ENCODE results near the gene TGM4.

TGM4 gene

DNA sequence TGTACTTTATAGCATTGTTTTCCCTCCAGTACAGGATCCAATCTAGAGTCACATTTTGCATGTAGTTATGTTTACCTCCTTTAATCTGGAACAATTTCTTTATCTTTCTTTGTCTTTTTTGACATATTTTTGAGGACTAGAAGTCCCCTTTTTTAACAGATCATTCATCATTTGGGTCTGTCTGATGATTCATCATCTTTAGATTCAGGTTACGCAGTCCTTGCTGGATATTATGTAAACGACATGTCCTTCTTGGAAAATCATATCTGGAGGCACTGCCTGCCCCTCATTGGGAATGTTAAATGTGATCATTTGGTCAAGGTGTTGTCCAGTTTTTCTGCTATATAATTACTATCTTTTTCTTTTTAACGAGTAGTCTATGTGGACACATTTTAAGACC lies 18.3 kb downstream of the TGM4 start:
- no peaks in the 10 kb centered on the region for H3K27me3 ChIP-seq (ENCODE audit: insufficient read depth, low read length)
- H3K23ac ChIP-seq (ENCODE audit: low read length), result no peak overlapping the region
- H2BK5ac ChIP-seq (ENCODE audit: low read depth, low read length, poor library complexity), result no peak overlapping the region
- no peak overlapping the region for H3K9ac ChIP-seq (ENCODE audit: low read length)
- no peak overlapping the region for H3K27ac ChIP-seq (ENCODE audit: low read depth, low read length)
- H2AK5ac ChIP-seq (ENCODE audit: low read length), result no peak overlapping the region
- no peak overlapping the region for H3K4me3 ChIP-seq (ENCODE audit: low read depth, low read length)
- H2BK12ac ChIP-seq (ENCODE audit: low read length), result no peak overlapping the region
- no peak overlapping the region for H3K4ac ChIP-seq (ENCODE audit: low read depth, low read length)
- H4K8ac ChIP-seq (ENCODE audit: low read depth, low read length), result no peak overlapping the region
- no peak overlapping the region for H3K18ac ChIP-seq (ENCODE audit: low read length)
- no peaks in the 10 kb centered on the region for H3K79me1 ChIP-seq (ENCODE audit: low read length)
- no peak overlapping the region for H2AFZ ChIP-seq (ENCODE audit: insufficient read depth, low read length, poor library complexity)
- no peak overlapping the region for H4K12ac ChIP-seq (ENCODE audit: low read depth, low read length)
- no peaks in the 10 kb centered on the region for H3K9me3 ChIP-seq (ENCODE audit: insufficient read depth, low read depth, low read length)
- DNase-seq, result no peak
- H4K91ac ChIP-seq (ENCODE audit: low read depth, low read length), result no peak overlapping the region
- H3K14ac ChIP-seq (ENCODE audit: low read length), result no peak overlapping the region
- no peaks in the 10 kb centered on the region for H3K79me2 ChIP-seq (ENCODE audit: control insufficient read depth, insufficient read depth, low read length, poor library complexity)
- WGBS (ENCODE audit: extremely low coverage, insufficient coverage, insufficient read length), result no CpG with 5 or more reads among the region's 3 CpGs
- no peak overlapping the region for H3K4me2 ChIP-seq (ENCODE audit: low read length)
- peaks cover 0 to 4% of the 10 kb centered on the region in 2 experiments for H3K4me1 ChIP-seq (ENCODE audit: control insufficient read depth in 1 of 2, insufficient read depth in 2 of 2, low read length in 2 of 2)
- no peak overlapping the region for H2BK120ac ChIP-seq (ENCODE audit: insufficient read depth, low read length, poor library complexity)
- H3K36me3 ChIP-seq (ENCODE audit: control insufficient read depth in 1 of 2, insufficient read depth in 2 of 2, low read length in 2 of 2), result no peaks in the 10 kb centered on the region

- no peak overlapping the region for H4K12ac ChIP-seq (ENCODE audit: low read depth, low read length)
- no peak overlapping the region for H3K4me2 ChIP-seq (ENCODE audit: low read length)
- no peak overlapping the region for H3K23ac ChIP-seq (ENCODE audit: low read length)
- no peak overlapping the region for H3K27ac ChIP-seq (ENCODE audit: low read depth, low read length)
- no peak for DNase-seq
- H3K36me3 ChIP-seq (ENCODE audit: control insufficient read depth in 1 of 2, insufficient read depth in 2 of 2, low read length in 2 of 2), result no peaks in the 10 kb centered on the region
- H3K18ac ChIP-seq (ENCODE audit: low read length), result no peak overlapping the region
- H2BK120ac ChIP-seq (ENCODE audit: insufficient read depth, low read length, poor library complexity), result no peak overlapping the region
- no peak overlapping the region for H3K14ac ChIP-seq (ENCODE audit: low read length)
- H3K9ac ChIP-seq (ENCODE audit: low read length), result no peak overlapping the region
- H3K79me2 ChIP-seq (ENCODE audit: control insufficient read depth, insufficient read depth, low read length, poor library complexity), result no peaks in the 10 kb centered on the region
- H3K79me1 ChIP-seq (ENCODE audit: low read length), result no peaks in the 10 kb centered on the region
- H3K4me1 ChIP-seq (ENCODE audit: control insufficient read depth in 1 of 2, insufficient read depth in 2 of 2, low read length in 2 of 2), result peaks cover 0 to 4% of the 10 kb centered on the region in 2 experiments
- no peak overlapping the region for H2AK5ac ChIP-seq (ENCODE audit: low read length)
- H3K4ac ChIP-seq (ENCODE audit: low read depth, low read length), result no peak overlapping the region
- no peaks in the 10 kb centered on the region for H3K9me3 ChIP-seq (ENCODE audit: insufficient read depth, low read depth, low read length)
- no peak overlapping the region for H2BK5ac ChIP-seq (ENCODE audit: low read depth, low read length, poor library complexity)
- no peak overlapping the region for H2BK12ac ChIP-seq (ENCODE audit: low read length)
- no peaks in the 10 kb centered on the region for H3K27me3 ChIP-seq (ENCODE audit: insufficient read depth, low read length)
- H2AFZ ChIP-seq (ENCODE audit: insufficient read depth, low read length, poor library complexity), result no peak overlapping the region
- no peak overlapping the region for H4K91ac ChIP-seq (ENCODE audit: low read depth, low read length)
- H4K8ac ChIP-seq (ENCODE audit: low read depth, low read length), result no peak overlapping the region
- WGBS (ENCODE audit: extremely low coverage, insufficient coverage, insufficient read length), result no CpG with 5 or more reads among the region's 2 CpGs
- no peak overlapping the region for H3K4me3 ChIP-seq (ENCODE audit: low read depth, low read length)
These were observed 18.7 kb downstream of the TGM4 start for GRCh38 chr3:44893097-44893496.

DNA sequence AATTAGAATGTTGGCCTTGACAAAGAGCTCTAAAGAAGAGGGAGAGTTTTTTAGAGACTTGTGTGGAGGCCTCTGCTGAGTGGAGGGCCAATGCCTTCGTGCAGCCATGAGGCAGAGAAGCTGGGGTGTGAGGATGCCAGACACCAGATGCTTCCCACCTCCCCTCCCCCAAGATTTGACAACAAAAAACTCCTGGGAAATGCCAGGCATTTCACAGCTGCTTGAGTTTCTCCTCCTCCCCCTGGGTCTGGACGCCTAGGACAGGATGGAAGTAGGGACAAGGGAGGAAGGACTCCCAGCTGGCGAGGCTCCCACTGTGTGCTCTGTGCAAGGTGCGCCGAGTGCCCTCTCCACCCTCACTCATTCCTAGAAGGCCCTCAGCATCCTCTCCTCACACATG lies 20.1 kb downstream of the TGM4 start:
- H3K79me1 ChIP-seq (ENCODE audit: low read length), result no peaks in the 10 kb centered on the region
- H4K12ac ChIP-seq (ENCODE audit: low read depth, low read length), result no peak overlapping the region
- no peak overlapping the region for H3K23ac ChIP-seq (ENCODE audit: low read length)
- no peak for DNase-seq
- H3K4me2 ChIP-seq (ENCODE audit: low read length), result no peak overlapping the region
- no CpG with 5 or more reads among the region's 5 CpGs for WGBS (ENCODE audit: extremely low coverage, insufficient coverage, insufficient read length)
- no peak overlapping the region for H3K4ac ChIP-seq (ENCODE audit: low read depth, low read length)
- H2AK5ac ChIP-seq (ENCODE audit: low read length), result no peak overlapping the region
- H3K18ac ChIP-seq (ENCODE audit: low read length), result no peak overlapping the region
- H3K9ac ChIP-seq (ENCODE audit: low read length), result no peak overlapping the region
- no peaks in the 10 kb centered on the region for H3K9me3 ChIP-seq (ENCODE audit: insufficient read depth, low read depth, low read length)
- H2BK12ac ChIP-seq (ENCODE audit: low read length), result no peak overlapping the region
- H3K14ac ChIP-seq (ENCODE audit: low read length), result no peak overlapping the region
- H2BK5ac ChIP-seq (ENCODE audit: low read depth, low read length, poor library complexity), result no peak overlapping the region
- H3K4me3 ChIP-seq (ENCODE audit: low read depth, low read length), result no peak overlapping the region
- peaks cover 4% of the 10 kb centered on the region in 2 experiments for H3K4me1 ChIP-seq (ENCODE audit: control insufficient read depth in 1 of 2, insufficient read depth in 2 of 2, low read length in 2 of 2)
- H2AFZ ChIP-seq (ENCODE audit: insufficient read depth, low read length, poor library complexity), result no peak overlapping the region
- H2BK120ac ChIP-seq (ENCODE audit: insufficient read depth, low read length, poor library complexity), result no peak overlapping the region
- no peaks in the 10 kb centered on the region for H3K36me3 ChIP-seq (ENCODE audit: control insufficient read depth in 1 of 2, insufficient read depth in 2 of 2, low read length in 2 of 2)
- H4K91ac ChIP-seq (ENCODE audit: low read depth, low read length), result no peak overlapping the region
- H3K27me3 ChIP-seq (ENCODE audit: insufficient read depth, low read length), result no peaks in the 10 kb centered on the region
- H3K27ac ChIP-seq (ENCODE audit: low read depth, low read length), result no peak overlapping the region
- H3K79me2 ChIP-seq (ENCODE audit: control insufficient read depth, insufficient read depth, low read length, poor library complexity), result no peaks in the 10 kb centered on the region
- H4K8ac ChIP-seq (ENCODE audit: low read depth, low read length), result no peak overlapping the region

DNA sequence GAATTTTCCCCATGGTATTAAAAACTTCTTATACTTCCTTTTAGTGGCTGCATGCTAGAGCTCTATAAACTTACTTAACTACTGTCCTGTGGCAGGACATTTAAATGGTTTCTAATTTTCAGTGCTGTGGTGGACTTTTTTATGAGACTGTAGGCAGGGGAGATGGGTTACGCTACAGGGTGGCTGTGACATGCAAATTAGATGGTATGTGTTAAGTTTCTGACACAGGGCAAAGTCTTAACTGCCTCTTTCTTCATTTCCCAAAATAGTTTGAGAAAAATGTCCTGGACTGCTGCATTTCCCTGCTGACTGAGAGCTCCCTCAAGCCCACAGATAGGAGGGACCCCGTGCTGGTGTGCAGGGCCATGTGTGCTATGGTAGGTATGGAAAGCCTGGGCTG lies 22.0 kb downstream of the TGM4 start:
- no peak overlapping the region for H3K27ac ChIP-seq (ENCODE audit: low read depth, low read length)
- no peaks in the 10 kb centered on the region for H3K79me1 ChIP-seq (ENCODE audit: low read length)
- DNase-seq, result no peak
- peaks cover 2% of the 10 kb centered on the region for H3K9me3 ChIP-seq (ENCODE audit: insufficient read depth, low read depth, low read length)
- no peak overlapping the region for H2BK12ac ChIP-seq (ENCODE audit: low read length)
- no peak overlapping the region for H4K12ac ChIP-seq (ENCODE audit: low read depth, low read length)
- H2BK120ac ChIP-seq (ENCODE audit: insufficient read depth, low read length, poor library complexity), result no peak overlapping the region
- H4K91ac ChIP-seq (ENCODE audit: low read depth, low read length), result no peak overlapping the region
- no peak overlapping the region for H2BK5ac ChIP-seq (ENCODE audit: low read depth, low read length, poor library complexity)
- no peak overlapping the region for H3K4ac ChIP-seq (ENCODE audit: low read depth, low read length)
- H3K79me2 ChIP-seq (ENCODE audit: control insufficient read depth, insufficient read depth, low read length, poor library complexity), result no peaks in the 10 kb centered on the region
- H3K36me3 ChIP-seq (ENCODE audit: control insufficient read depth in 1 of 2, insufficient read depth in 2 of 2, low read length in 2 of 2), result no peaks in the 10 kb centered on the region
- no peak overlapping the region for H3K4me3 ChIP-seq (ENCODE audit: low read depth, low read length)
- H3K18ac ChIP-seq (ENCODE audit: low read length), result no peak overlapping the region
- no peaks in the 10 kb centered on the region for H3K27me3 ChIP-seq (ENCODE audit: insufficient read depth, low read length)
- no peak overlapping the region for H3K4me2 ChIP-seq (ENCODE audit: low read length)
- peaks cover 10 to 11% of the 10 kb centered on the region in 2 experiments for H3K4me1 ChIP-seq (ENCODE audit: control insufficient read depth in 1 of 2, insufficient read depth in 2 of 2, low read length in 2 of 2)
- H3K23ac ChIP-seq (ENCODE audit: low read length), result no peak overlapping the region
- WGBS (ENCODE audit: extremely low coverage, insufficient coverage, insufficient read length), result no CpG with 5 or more reads among the region's 2 CpGs
- no peak overlapping the region for H2AFZ ChIP-seq (ENCODE audit: insufficient read depth, low read length, poor library complexity)
- H4K8ac ChIP-seq (ENCODE audit: low read depth, low read length), result no peak overlapping the region
- no peak overlapping the region for H3K14ac ChIP-seq (ENCODE audit: low read length)
- H3K9ac ChIP-seq (ENCODE audit: low read length), result no peak overlapping the region
- H2AK5ac ChIP-seq (ENCODE audit: low read length), result no peak overlapping the region
